Trophoblast cell (in vitro differentiated cells and primary cell): Measurements from ENCODE around the gene SPACA4.
"Not testable (repeated sequence)": the region's sequence is repeated elsewhere in the genome, so short reads cannot be mapped to it uniquely, and the experiment has no call there.

Source experiments
- DNase-seq, 2 donors: peaks; one replicate each; pipeline ENCODE4 v3.0.0-alpha.2; 2016
- H2AFZ ChIP-seq: 2 replicates; pipeline ENCODE4 v1.6.1; 2013; ENCODE audit warnings: low read length, moderate library complexity, mild to moderate bottlenecking; ENCODE audit not compliant: insufficient read depth, poor library complexity
- H2AK5ac ChIP-seq: 2 replicates; pipeline ENCODE4 v1.6.1; 2013; ENCODE audit warnings: mild to moderate bottlenecking, low read length
- H2BK120ac ChIP-seq: 2 replicates; pipeline ENCODE4 v1.6.1; 2013; ENCODE audit warnings: low read length, mild to moderate bottlenecking, moderate library complexity; ENCODE audit not compliant: insufficient read depth, poor library complexity
- H2BK12ac ChIP-seq: 2 replicates; pipeline ENCODE4 v1.6.1; 2013; ENCODE audit warnings: mild to moderate bottlenecking, low read length, moderate library complexity
- H2BK5ac ChIP-seq: 2 replicates; pipeline ENCODE4 v1.6.1; 2013; ENCODE audit warnings: low read length, low read depth, moderate library complexity, mild to moderate bottlenecking; ENCODE audit not compliant: poor library complexity
- H3K14ac ChIP-seq: 2 replicates; pipeline ENCODE4 v1.6.1; 2013; ENCODE audit warnings: mild to moderate bottlenecking, low read length
- H3K18ac ChIP-seq: 2 replicates; pipeline ENCODE4 v1.6.1; 2013; ENCODE audit warnings: mild to moderate bottlenecking, low read length
- H3K23ac ChIP-seq: 2 replicates; pipeline ENCODE4 v1.6.1; 2013; ENCODE audit warnings: low read length
- H3K27ac ChIP-seq: 2 replicates; pipeline ENCODE4 v1.5.1; 2013; ENCODE audit warnings: low read depth, mild to moderate bottlenecking, inconsistent platforms, low read length, moderate library complexity
- H3K27me3 ChIP-seq: 2 replicates; pipeline ENCODE4 v1.6.1; 2013; ENCODE audit warnings: inconsistent platforms, mild to moderate bottlenecking, low read length, moderate library complexity; ENCODE audit not compliant: insufficient read depth
- H3K36me3 ChIP-seq, 2 experiments: 1 replicate in 1 of 2; 2 replicates in 1 of 2; pipeline ENCODE4 v1.6.1; 2013; ENCODE audit warnings: low read length in 2 of 2, mild to moderate bottlenecking in 2 of 2, moderate library complexity in 1 of 2; ENCODE audit not compliant: insufficient read depth in 2 of 2, control insufficient read depth in 1 of 2
- H3K4ac ChIP-seq: 2 replicates; pipeline ENCODE4 v1.6.1; 2013; ENCODE audit warnings: low read depth, mild to moderate bottlenecking, low read length, moderate library complexity
- H3K4me1 ChIP-seq, 2 experiments: 1 replicate in 1 of 2; 2 replicates in 1 of 2; pipeline ENCODE4 v1.6.1; 2013; ENCODE audit warnings: low read length in 2 of 2, mild to moderate bottlenecking in 2 of 2, moderate library complexity in 1 of 2; ENCODE audit not compliant: insufficient read depth in 2 of 2, control insufficient read depth in 1 of 2
- H3K4me2 ChIP-seq: 2 replicates; pipeline ENCODE4 v1.6.1; 2013; ENCODE audit warnings: inconsistent platforms, mild to moderate bottlenecking, low read length, moderate library complexity
- H3K4me3 ChIP-seq: 2 replicates; pipeline ENCODE4 v1.5.1; 2013; ENCODE audit warnings: mild to moderate bottlenecking, low read depth, low read length, inconsistent platforms
- H3K79me1 ChIP-seq: one replicate; pipeline ENCODE4 v1.6.1; 2013; ENCODE audit warnings: low read length
- H3K79me2 ChIP-seq: 2 replicates; pipeline ENCODE4 v1.6.1; 2013; ENCODE audit warnings: low read length, mild to moderate bottlenecking; ENCODE audit not compliant: control insufficient read depth, insufficient read depth, poor library complexity
- H3K9ac ChIP-seq: 2 replicates; pipeline ENCODE4 v1.6.1; 2013; ENCODE audit warnings: mild to moderate bottlenecking, low read length
- H3K9me3 ChIP-seq: 2 replicates; pipeline ENCODE4 v1.6.1; 2013; ENCODE audit warnings: low read depth, mild to moderate bottlenecking, control low read depth, inconsistent platforms, low read length; ENCODE audit not compliant: insufficient read depth
- H4K12ac ChIP-seq: 2 replicates; pipeline ENCODE4 v1.6.1; 2013; ENCODE audit warnings: low read depth, mild to moderate bottlenecking, low read length, moderate library complexity
- H4K8ac ChIP-seq: 2 replicates; pipeline ENCODE4 v1.6.1; 2013; ENCODE audit warnings: low read depth, mild to moderate bottlenecking, low read length, moderate library complexity
- H4K91ac ChIP-seq: one replicate; pipeline ENCODE4 v1.6.1; 2013; ENCODE audit warnings: low read depth, mild to moderate bottlenecking, low read length, moderate library complexity
- WGBS: extraction: QIAGEN DNeasy Blood & Tissue Kit; methylation state at CpG from one replicate; pipeline ENCODE4 v1.1.7; 2013; ENCODE audit warnings: missing lambda C conversion rate; ENCODE audit not compliant: insufficient read length, insufficient coverage; ENCODE audit errors: extremely low coverage; 5-methylcytosine and 5-hydroxymethylcytosine counted together

The SPACA4 gene

DNA sequence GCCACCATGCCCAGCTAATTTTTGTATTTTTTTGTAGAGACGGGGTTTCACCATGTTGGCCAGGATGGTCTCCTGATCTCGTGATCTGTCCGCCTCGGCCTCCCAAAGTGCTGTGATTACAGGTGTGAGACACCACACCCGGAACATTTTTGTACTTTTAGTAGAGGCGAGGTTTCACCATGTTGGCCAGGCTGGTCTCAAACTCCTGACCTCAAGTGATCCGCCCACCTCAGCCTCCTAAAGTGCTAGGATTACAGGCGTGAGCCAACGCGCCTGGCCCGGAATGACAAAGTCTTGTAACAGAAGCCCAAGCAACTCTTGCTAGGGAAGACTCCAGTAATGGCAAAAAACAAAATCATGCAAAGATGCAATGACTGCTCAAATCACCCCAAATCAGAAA lies 25.7 kb downstream of the SPACA4 start:
- not testable (repeated sequence) for H3K23ac ChIP-seq, H2BK12ac ChIP-seq, H3K79me1 ChIP-seq, H3K4me2 ChIP-seq, H2AFZ ChIP-seq, H3K4me3 ChIP-seq, H3K27ac ChIP-seq, H3K79me2 ChIP-seq, H2AK5ac ChIP-seq, H3K36me3 ChIP-seq, H3K18ac ChIP-seq, H3K4ac ChIP-seq, H4K8ac ChIP-seq, H2BK120ac ChIP-seq, H2BK5ac ChIP-seq, DNase-seq, H4K91ac ChIP-seq, H3K9ac ChIP-seq, H3K9me3 ChIP-seq, H3K14ac ChIP-seq, H4K12ac ChIP-seq
- H3K4me1 ChIP-seq: peaks cover 25 to 41% of the 10 kb centered on the region in 2 experiments
- peaks cover 15% of the 10 kb centered on the region for H3K27me3 ChIP-seq
- WGBS: no CpG with 5 or more reads among the region's 11 CpGs

DNA sequence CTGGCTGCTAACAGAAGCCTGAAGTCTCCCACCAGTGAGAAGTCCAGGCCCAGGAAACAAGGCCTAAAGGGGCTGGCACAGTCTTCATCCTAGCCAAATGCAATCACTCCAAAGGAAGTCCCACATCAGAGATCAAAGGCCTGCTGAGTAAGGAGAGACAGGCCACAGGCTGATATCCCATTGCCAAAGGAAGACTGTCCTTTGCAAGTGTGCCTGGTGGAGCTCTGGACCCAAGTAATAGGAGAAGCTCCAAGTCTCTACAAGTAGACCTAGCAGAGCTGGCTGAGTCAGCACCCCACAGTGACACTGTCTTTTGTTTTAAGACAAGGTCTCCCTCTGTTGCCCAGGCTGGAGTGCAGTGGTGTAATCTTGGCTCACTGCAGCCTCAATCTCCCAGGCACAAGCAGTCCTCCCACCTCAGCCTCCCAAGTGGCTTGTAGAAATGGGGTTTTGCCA lies 26.2 kb downstream of the SPACA4 start:
- H3K4me2 ChIP-seq: no peak overlapping the region

DNA sequence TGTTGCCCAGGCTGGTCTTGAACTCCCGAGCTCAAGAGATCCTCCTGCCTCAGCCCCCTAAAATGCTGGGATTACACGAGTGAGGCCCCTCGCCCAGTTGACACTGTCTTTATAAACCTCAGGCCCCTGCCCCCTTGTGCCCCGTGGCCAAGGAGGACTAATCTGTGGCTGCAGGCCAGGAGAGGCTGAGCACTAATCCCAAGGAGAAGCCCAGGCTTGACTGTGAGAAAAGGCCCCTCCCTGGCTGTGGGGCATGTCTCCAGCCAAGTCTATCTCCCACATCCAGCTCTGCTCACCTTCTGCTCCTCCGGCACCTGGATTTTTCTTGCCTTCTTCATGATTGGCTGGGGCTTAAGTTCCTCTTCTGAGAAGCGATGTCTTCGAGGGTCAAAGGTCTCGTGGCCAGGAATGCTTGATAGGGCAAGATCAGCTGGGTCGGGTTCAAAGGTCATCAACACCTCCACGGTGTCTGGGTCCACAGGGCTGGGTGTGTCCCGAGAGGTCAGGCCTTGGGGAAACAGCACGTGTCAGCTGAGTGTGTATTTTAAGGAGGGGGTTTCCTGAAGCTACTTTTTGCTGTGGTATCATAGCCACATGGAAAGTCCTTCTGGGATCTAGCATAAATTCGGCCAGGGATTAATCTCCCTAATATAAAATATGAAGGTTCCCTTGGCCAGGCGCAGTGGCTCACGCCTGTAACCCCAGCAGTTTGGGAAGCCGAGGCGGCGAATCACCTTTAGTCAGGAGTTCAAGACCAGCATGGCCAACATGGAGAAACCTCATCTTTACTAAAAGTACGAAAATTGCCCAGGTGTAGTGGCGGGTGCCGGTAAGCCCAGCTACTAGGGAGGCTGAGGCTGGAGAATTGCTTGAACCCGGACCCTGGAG lies 26.9 kb downstream of the SPACA4 start:
- Histone ChIP-seq H4K8ac (no peak overlapping the region), H3K79me2 (no peaks in the 10 kb centered on the region), H3K14ac (no peak overlapping the region), H3K27ac (no peak overlapping the region), H3K27me3 (peaks cover 15% of the 10 kb centered on the region), H4K91ac (no peak overlapping the region), H3K4ac (no peak overlapping the region), H2AK5ac (no peak overlapping the region), H3K4me3 (no peak overlapping the region), H2BK12ac (no peak overlapping the region), H3K9me3 (peaks cover 3% of the 10 kb centered on the region), H2AFZ (no peak overlapping the region), H3K79me1 (peaks cover 4% of the 10 kb centered on the region), H3K36me3 (no peaks in the 10 kb centered on the region), H3K18ac (no peak overlapping the region), H3K4me1 (peaks cover 25 to 46% of the 10 kb centered on the region in 2 experiments), H4K12ac (no peak overlapping the region), H3K4me2 (no peak overlapping the region), H2BK120ac (no peak overlapping the region), H3K9ac (no peak overlapping the region), H2BK5ac (no peak overlapping the region), H3K23ac (no peak overlapping the region)
- no CpG with 5 or more reads among the region's 22 CpGs for WGBS
- DNase-seq: no peak

More for the DNA sequence above, 26.2 kb downstream of the SPACA4 start:
- H3K18ac ChIP-seq: no peak overlapping the region
- H4K8ac ChIP-seq: no peak overlapping the region
- no peak overlapping the region for H3K9ac ChIP-seq
- H3K23ac ChIP-seq: no peak overlapping the region
- peaks cover 25 to 44% of the 10 kb centered on the region in 2 experiments for H3K4me1 ChIP-seq
- H3K36me3 ChIP-seq: no peaks in the 10 kb centered on the region
- peaks cover 4% of the 10 kb centered on the region for H3K79me1 ChIP-seq
- H2BK120ac ChIP-seq: no peak overlapping the region
- H3K79me2 ChIP-seq: no peaks in the 10 kb centered on the region
- no peak overlapping the region for H3K14ac ChIP-seq
- H4K91ac ChIP-seq: no peak overlapping the region
- no peak overlapping the region for H2BK5ac ChIP-seq
- no peak overlapping the region for H3K4me3 ChIP-seq
- no peak overlapping the region for H2BK12ac ChIP-seq
- DNase-seq: no peak
- peaks cover 15% of the 10 kb centered on the region for H3K27me3 ChIP-seq
- H3K9me3 ChIP-seq: peaks cover 3% of the 10 kb centered on the region
- no peak overlapping the region for H2AK5ac ChIP-seq
- H2AFZ ChIP-seq: no peak overlapping the region
- H3K4ac ChIP-seq: no peak overlapping the region
- H4K12ac ChIP-seq: no peak overlapping the region
- no peak overlapping the region for H3K27ac ChIP-seq

- peaks cover 4% of the 10 kb centered on the region for H3K79me1 ChIP-seq
- H2BK12ac ChIP-seq: no peak overlapping the region
- H3K27ac ChIP-seq: no peak overlapping the region
- H3K18ac ChIP-seq: no peak overlapping the region
- H4K8ac ChIP-seq: no peak overlapping the region
- no peak overlapping the region for H2AK5ac ChIP-seq
- WGBS: no CpG with 5 or more reads among the region's 7 CpGs
- peaks cover 25 to 48% of the 10 kb centered on the region in 2 experiments for H3K4me1 ChIP-seq
- H4K12ac ChIP-seq: no peak overlapping the region
- H2BK120ac ChIP-seq: no peak overlapping the region
- H3K4me3 ChIP-seq: no peak overlapping the region
- no peak overlapping the region for H2AFZ ChIP-seq
- H3K4me2 ChIP-seq: no peak overlapping the region
- DNase-seq: no peak
- H3K79me2 ChIP-seq: no peaks in the 10 kb centered on the region
- H2BK5ac ChIP-seq: no peak overlapping the region
- no peaks in the 10 kb centered on the region for H3K36me3 ChIP-seq
- H4K91ac ChIP-seq: no peak overlapping the region
- H3K23ac ChIP-seq: no peak overlapping the region
- H3K4ac ChIP-seq: no peak overlapping the region
- no peak overlapping the region for H3K14ac ChIP-seq
- H3K27me3 ChIP-seq: peaks cover 15% of the 10 kb centered on the region
- peaks cover 3% of the 10 kb centered on the region for H3K9me3 ChIP-seq
- H3K9ac ChIP-seq: no peak overlapping the region
Measured at GRCh38 chr19:48634036-48634342, 27.4 kb downstream of the SPACA4 start.
